ENCODE data around the gene MSANTD7.

- no peak for TF ChIP-seq ELF4 (CRISPR knock-in tag; IDR thresholded peaks at IDR 0.05; ENCODE audit: low read depth)
- no peak for TF ChIP-seq ATF2 (CRISPR knock-in tag; IDR thresholded peaks at IDR 0.05; ENCODE audit: borderline replicate concordance, low read depth)
Measured at GRCh38 chr10:14875941-14876340, 37.8 kb downstream of the MSANTD7 start.
